GM13977 (cell line): ENCODE measurements around the gene VARS1.

ENCODE experiments used
- DNase-seq: peaks from one replicate; pipeline ENCODE4 v3.0.0; 2012; ENCODE audit warnings: low spot score
- CTCF ChIP-seq: IDR thresholded peaks from 2 replicates; pipeline ENCODE4 v1.5.1; 2012; ENCODE audit warnings: mild to moderate bottlenecking, control low read depth; ENCODE audit not compliant: insufficient read depth; ENCODE audit errors: extremely low read depth, missing control alignments
- in situ Hi-C: fragments of 300-500 bp; cut with MboI; formaldehyde crosslinking; loops from one replicate; pipeline ENCODE4 v1.12.0; 2022; ENCODE audit warnings: low sequenced_read_pairs, low pct_unique_long_range_greater_than_20kb, mixed read lengths, inconsistent platforms; ENCODE audit not compliant: unreplicated experiment

The VARS1 gene

DNA sequence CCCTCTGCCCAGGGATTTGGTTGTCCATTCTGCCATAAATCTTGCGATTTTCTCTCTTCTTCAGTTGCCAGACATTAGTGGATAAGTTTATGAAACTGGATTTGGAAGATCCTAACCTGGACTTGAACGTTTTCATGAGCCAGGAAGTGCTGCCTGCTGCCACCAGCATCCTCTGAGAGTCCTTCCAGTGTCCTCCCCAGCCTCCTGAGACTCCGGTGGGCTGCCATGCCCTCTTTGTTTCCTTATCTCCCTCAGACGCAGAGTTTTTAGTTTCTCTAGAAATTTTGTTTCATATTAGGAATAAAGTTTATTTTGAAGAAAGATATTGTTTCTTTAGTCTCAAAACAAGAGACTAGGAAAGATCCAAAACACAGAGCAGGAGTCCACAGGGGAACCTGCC is 33.2 kb downstream of the VARS1 start, which contains the start of gene SAPCD1:
SAPCD1 (plus strand) TSS at position 301 of the 400 bp plus-strand sequence. CDS start 399 bp downstream, outside the sequence.
- in situ Hi-C loops, result no loop called here
- no peak for DNase-seq
- TF ChIP-seq CTCF, result no peak

GRCh38 chr6:31761343-31761742 is 34.2 kb downstream of the VARS1 start:
- in situ Hi-C loops, result no loop called here

GRCh38 chr6:31760790-31761189 is 34.8 kb downstream of the VARS1 start:
- no peak for DNase-seq
- no peak for TF ChIP-seq CTCF
- in situ Hi-C loops, result no loop called here

More at GRCh38 chr6:31761343-31761742, 34.2 kb downstream of the VARS1 start:
- TF ChIP-seq CTCF, result no peak
- no peak for DNase-seq

DNA sequence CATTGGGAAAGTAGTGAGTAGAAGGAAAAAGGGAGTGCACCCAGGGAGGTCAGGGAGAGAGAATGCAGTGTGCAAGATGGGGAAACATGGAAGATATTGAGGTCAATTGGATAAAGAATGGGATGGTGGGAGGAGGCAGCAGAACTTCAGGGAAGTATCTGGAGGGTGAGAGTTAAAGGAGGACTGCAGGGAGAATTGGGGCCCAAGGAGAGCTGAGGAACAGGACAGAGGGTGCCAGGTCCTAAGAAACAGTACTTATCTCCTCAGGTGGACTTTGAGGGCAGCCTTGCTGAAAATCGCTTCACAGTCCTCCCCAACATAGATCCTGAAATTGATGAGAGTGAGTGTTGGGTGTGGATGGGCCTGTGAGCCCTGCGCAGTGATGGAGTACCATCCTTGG is 37.3 kb downstream of the VARS1 start:
- DNase-seq, result no peak
- in situ Hi-C loops, result no loop called here
- TF ChIP-seq CTCF, result no peak

- no peak for TF ChIP-seq CTCF
- no peak for DNase-seq
- in situ Hi-C loops, result no loop called here
Observed at GRCh38 chr6:31752739-31753319, 42.7 kb downstream of the VARS1 start.

DNA sequence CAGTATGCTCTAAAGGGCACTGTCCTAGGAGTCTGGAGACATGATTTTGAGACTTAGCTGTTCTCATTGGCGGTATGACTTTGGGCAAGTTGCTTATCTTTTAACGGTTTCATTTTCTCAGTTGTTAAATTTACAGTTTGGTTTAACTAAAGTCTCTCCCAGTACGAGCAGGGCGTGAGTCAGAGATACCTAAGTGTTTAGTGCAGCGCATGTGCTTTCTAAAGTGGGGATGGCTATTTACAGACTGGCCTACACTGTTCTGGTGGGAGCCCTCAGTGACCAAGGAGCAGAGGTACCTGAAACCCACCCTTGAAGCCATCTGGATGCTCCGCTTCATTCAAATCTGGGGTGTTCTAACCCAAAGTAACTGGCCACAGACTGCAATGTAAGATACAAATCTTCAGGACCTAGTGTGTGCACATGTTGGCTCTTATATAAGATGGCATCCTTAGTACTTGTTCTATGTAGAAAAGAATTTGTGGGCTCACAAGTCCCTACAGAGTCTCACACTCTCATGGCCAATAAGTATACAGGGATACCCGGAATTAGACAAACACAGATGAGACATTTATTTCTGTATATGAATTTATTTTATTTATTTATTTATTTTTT is 45.0 kb downstream of the VARS1 start:
- DNase-seq, result no peak
- in situ Hi-C loops, result no loop called here

More for the DNA sequence above, 45.0 kb downstream of the VARS1 start:
- TF ChIP-seq CTCF, result no peak
